ENCODE data around the gene ANXA6.

The ANXA6 gene

DNA sequence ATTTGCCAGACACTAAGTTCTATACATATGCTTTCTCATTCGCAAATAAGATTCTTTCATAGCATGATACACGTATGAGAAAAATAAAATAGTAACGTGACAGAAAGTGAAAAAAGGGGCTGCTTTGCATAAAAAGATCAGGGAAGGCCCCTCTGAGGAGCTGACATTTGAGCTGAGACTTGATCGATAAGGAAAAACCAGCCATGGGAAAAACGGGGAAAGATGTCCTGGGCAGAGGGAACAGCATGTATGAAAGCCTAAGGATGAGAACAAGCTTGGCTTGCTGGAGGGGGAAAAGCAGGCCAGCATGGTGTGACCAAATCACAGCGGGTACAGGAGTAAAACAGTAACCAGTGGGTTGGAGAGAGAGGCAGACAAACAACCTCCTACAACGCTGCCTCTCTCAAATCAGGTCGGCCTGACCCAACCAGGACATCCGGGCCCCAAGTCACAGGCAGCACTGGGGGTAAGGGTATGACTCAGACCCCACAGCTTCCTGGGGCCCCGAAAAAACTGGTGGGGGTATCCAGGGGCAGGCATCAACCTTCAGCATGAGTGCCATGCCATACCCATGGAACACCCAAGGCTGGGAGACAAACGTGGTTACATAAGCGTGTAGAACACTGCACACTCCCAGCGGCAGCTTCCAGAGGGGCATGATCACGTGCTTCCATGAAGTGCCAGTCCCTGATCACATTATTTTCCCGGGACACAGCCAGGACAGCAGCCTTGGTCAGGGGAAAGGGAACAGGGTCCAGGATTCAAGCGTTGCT, 78.9 kb downstream of the ANXA6 start:
- no peak for DNase-seq

DNA sequence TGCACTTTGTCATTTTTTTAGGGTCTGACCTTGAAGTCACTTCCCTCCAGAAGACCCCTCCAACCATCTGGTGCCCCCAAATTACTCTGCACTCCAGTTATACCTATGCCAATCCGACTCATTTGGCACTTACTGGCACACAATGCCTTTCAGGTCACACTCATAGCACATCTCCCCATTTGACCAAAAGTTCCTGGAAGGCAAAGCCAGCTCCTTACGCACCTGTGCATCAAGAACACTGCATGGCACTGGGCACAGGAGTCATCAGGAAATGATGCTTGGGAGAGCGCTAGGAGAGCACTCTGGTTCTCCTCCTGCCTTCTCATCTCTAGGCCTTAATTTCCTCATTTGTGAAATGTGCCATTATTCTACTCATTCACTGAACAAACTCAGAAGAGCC, 79.6 kb downstream of the ANXA6 start:
- no peak for DNase-seq

DNA sequence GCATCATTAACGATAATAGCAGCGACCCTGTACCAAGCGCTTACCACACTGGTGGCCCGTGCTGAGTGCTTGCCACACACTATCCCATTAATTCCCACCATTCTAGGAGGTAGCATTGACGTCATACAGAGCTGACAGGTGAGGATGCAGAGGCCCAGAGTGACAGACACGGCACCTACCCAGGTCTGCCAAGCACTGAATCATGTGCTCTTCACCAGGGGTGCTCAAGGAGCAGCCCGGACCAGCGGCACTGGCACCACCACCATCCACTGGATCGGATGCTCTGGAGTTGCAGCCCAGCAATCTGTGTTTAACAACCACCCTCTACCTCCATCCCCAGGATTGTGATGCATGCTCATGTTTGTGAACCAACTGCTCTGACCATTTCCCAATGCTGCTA, 80.2 kb downstream of the ANXA6 start:
- no peak for DNase-seq

DNA sequence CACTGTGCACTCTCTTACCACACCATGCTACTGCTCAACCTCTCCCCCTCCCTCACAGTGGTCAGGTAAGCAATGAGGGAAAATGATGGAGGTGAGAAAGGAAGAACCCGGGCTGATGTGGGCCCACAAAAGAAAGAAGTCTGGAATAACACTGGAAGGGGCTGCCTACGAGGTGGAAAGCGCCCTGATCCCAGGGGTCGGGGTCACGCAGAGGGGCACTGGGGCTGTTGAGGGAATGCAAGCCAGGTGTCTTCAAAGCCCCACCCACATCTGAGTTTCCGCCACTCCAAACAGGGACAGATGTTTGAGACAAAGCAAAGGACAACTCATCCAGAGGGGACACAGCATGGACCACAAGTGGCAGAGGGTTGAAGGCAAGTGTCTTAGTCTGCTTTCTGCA, 81.0 kb downstream of the ANXA6 start:
- DNase-seq, result no peak

DNA sequence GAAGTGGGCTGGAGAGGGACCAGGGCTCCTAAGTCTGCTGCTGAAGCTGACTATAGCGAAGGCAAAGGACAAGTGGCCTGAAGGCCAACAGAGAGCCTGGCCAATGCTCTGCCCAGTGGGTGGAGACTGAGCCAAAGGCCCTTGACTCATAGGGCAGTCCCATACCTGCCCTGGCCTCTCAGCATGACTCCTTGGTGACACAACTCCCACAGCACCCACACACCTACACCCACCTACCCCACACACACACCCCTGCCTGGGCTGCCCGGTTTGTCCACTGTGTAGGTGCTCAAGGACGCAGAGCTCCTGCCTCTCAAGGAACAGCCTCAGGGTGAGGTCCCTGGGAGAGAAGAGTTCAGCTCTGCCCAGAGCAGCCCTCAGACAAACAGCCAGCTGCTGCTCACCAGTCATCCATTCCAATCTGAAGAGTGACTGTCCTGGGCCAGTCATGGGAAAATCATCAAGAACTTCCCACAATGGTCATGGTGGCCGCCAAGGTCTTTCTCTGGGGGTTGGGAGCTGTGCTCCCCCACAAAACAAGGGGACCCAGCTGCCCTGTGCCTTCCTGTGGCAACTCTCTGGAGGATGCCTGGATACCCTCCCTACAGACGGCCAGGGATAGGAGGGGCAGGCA, 81.8 kb downstream of the ANXA6 start:
- DNase-seq, result no peak

DNA sequence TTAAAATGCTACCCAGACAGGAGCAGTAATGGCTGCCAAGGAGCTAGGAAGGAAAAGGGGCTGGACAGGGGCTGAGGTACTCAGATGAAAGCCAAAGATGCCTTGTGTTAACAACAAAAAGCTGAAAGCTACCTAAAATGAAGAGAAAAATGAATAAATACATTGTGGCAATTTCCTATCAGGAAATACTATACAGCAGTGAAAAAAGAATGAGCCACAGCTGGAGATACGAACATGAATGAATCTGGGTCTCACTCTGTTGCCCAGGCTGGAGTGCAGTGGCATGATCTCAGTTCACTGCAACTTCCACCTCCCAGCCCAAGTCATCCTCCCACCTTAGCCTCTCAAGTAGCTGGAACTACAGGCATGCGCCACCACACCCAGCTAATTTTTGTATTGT, 83.0 kb downstream of the ANXA6 start:
- DNase-seq, result no peak

DNA sequence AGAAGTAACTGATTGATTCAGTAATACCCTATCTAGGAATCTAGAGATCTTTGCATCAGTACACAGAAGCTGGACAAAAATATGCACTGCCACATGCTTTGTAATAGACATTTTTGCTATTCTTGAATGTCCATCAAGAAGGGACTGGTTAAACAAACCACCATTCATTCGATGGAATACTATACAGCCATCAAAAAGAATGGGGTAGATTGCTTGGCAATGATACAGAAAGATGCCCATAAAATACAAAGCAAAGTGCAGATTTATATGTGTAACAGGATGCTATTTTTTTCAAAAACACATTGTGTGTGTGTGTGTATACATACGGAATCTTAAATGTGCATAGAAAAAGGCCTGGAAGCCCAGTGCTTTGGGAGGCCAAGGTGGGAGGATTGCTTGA, 84.3 kb downstream of the ANXA6 start:
- no peak for DNase-seq

DNA sequence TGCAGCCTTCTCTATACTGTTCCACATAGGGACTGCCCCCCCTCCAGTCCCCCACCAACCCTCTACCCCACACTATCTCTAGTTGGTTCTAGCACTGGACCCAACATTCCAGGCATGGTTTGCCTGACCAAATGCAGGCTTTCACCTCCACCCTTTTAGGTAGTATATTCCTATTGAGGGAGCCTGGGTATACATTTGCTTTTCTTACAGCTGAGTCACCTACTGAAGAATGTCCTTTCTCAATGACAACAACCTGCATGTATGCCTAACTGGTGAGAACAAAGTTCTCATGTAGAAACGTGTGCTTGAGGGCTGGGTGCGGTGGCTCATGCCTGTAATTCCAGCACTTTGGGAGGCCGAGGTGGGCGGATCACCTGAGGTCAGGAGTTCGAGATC, 85.0 kb downstream of the ANXA6 start:
- DNase-seq, result no peak

DNA sequence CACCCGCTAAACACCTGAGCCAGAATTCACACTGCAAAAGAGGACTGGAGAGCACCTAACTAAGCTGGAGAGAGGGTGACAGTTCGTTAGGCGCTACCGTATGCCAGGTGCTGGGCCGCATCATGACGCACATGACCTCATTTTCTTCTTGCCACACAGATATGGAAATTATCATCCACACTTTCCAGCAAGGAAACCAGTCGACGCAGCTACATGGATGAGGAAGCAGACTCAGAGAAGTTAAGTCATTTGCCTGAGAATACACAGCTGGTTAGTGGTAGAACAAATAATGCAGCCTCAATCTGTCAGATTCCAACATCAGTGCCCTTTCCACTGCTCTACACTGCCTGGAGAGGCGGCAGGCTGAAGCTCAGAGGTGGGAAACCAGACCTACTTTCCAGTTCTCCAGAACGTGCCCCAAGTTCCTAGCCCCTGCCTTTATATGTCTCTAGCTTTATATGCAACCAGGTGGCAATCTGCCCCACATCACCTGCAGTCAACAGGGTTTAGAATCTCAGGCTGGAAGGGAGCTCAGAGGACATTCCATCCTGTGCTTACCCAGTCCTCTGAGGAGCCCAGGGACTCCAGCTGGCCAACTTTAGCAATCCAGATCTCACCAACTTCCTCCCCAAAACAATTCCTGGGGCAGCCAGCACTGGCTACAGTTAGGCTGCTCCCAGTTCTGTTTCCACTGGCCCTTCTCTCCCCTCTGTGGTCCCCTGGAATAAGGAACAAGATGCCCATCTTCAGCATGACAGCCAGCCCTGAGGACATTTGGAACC, 85.5 kb downstream of the ANXA6 start:
- DNase-seq, result no peak

DNA sequence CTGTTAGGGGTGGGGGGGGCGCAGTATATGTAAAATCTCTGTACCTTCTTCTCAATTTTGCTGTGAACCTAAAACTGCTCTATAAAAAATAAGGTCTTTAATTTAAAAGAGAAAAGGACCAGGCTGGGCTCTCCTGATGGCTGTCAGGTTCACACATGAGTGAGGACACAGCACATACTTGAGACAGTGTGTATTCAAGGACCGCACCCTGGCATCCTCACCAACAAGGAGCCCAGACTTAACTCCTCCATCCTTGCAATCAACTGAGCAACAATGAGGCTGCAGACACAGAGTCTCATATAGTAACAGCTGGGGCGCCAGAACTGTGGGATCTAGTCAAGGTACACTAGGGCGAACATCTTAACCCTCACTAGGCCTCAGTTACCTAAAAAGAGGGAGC, 86.6 kb downstream of the ANXA6 start:
- no peak for DNase-seq

DNA sequence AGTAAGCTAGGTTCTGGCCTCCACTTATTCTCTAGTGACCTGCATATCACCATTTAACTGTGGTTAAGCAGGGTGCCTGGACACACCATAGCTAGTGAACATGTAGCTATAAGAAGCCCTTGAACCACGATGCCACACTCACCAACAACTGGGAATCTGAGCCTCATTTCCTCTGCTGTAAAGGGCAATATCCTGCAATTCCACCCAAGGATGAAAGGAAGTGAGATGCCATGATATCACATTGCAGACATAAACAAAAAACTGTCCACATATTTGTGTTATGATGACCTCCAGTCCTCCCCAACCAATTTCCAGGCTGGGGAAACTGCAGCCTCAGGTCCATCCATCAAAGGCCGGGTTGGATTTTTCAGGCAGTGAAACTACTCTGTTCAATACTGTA, 87.1 kb downstream of the ANXA6 start:
- no peak for DNase-seq

DNA sequence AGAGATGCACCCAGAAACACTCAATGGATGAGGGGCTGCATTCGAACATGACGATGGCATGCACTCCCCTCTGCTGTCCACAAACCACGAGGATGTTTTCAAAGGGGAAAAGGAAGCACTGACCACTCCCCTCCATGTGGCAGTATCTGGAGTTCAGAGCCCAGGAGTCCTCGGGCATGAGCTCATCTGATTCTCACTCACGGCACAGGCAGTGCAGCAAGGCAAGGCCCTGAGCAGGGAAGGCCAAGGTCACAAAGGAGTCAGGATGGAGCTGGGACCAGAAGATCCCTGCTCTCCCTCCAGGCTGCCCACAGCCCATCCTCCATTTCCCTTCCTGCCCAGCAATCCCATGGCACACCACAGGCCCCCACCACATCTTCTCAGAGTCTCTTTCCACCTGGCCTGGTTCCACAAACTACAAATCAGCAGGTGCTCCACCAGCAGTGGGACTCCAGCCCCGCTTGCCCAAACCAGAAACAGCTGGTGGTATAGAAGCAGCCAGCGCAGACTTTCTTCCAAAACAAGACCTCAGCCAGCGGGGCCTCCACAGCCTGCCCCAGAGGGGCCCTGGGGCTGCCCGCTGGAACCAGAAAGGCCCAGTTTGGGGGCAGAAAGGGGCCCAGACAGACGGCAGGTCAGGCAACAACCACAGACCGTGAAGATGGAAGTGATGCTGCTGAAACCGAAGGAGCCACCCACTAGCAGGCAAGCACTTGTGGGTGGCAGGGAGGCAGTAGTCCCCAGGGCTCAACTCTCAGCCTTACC, 89.0 kb downstream of the ANXA6 start:
- DNase-seq, result no peak

DNA sequence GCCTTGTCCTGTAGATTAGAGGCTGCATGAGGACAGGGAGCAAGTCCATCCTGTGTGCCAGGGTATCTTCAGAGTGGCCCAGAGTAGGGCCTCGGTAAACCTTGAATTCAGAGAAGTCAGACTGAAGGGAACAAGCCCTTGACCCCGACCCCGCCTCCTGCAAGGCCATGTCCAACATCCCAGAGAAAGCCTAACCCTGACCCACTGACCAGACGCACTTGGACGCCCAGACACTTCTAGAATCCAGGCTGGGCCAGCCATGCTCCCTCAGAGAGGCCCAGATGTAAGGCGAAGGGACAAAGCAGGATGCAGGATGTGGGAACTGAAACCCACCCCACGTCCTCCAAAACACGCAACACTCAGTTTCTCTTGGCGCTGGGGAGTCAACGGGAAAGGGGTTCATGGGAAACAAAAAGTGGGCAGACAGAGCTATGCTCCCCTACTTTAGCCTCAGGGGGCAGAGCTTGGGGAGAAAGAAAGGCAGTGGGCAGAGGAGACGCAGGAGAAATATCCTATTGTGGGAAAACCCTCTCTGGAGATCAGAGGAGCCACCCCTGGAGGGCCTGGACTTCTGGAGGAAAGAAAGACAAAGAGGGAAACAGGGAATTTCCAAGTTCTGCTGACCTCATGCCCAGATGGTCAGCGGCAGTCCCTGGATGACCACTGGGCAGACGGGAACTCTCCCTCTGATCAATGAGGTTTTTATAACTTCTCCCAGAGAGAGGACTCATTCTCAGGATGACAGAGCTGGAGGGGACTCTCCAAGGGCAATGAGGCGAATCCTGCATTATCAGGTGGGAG, 89.7 kb downstream of the ANXA6 start:
- no peak for DNase-seq

DNA sequence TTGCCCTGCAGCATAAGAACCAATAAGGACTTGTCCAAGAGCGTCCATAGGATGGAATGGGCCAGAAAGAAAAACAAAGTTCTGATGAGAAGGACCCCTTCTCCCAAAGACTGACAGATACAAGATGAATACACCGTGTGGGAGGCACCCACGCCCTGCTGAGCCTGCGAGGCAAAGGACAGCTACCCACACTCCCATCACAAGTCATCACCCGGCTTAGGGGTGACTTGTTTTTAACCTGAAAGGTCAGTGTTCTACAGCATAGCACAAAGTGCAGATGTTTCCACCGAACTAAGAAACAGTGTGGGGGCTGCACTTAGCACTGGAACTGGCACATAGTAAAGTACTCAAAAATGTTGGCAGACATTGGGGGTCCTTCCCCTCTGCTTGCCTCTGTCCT, 90.7 kb downstream of the ANXA6 start:
- no peak for DNase-seq

DNA sequence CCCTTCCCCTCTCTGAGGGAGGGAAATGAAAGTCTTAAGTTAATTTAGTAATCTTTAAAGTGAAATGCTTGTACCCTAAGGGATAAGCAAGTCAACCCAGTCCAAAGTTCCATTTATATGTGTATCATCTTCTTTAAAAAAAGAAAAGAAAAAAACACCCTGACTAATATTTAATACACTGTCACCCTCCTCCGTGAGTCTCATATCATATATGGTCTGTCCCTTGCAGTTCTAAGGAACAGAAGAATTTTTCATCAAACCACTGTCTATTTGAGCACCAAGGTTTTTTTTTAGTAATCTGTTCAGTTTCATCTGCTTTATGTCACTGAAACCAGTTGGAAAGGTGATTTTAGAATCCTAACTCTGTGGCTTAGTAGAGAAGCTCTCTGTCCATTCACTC, 92.0 kb downstream of the ANXA6 start:
- no peak for DNase-seq

DNA sequence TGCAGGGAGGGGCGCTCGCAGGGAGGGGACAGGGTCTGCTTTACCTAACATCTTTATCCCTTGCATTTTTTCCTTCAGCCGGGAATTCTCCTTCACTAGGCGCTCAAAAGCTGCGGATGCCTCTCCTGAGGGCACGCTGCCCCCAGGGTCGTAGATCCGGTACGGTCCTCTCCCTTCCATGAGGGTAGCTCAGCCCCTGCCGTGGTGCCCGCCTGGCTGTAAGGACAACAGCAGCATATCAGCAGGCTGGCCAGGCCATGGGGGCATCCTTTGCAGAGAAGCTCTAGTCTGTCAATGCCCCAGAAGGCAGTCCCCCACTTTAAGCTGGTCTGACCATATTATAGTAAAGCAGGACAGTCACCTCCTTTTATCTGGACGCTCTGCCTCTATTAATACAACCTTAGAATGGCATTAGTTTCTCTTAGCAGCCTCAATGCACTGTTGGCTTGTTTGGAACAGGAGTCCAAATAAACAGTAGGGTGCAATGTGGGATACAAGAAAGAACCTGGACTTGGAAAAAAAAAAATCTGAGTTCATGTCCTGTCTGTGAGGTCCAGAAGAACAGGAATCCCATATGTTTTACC, 92.6 kb downstream of the ANXA6 start:
- DNase-seq, result no peak

DNA sequence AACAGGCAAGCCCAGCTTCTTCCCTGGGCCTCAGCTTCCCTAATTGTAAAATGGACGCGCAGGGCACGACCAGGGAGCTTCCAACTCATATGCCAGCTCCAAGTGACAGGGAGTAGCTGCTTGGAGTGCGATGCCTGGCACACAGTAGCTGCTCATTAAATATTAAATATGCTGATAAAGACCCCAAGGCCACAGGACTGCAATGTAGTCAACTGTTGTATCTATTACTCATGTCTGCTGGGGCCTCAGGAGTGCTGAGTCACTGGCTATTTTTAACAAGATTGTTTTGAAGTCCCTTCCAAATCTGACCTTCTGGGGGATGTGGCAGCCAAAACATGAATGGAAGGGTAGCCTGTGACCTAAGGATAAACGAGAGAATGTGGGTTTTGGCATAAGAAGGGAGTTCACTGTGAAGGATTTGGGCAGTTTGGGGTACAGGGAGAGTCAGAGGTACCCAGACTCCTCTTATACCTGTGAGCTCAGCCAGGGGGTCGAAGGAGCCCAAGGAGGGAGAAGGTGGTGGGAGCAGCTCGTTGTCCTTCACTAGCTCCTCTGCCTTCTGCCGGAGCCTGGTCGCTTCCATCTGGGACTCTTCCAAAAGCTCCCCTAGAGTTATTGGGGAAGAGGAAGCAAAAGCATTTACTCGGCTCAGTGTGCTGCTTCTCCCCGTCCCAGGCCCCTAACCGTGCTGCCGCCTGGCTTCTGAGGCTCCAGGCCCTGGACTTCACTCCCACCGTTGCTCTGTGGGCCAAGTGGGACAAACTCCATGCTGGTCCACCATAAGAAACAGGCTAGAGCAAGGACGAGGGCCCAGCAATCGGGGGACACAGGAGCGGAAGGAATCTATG, 94.2 kb downstream of the ANXA6 start:
- DNase-seq, result no peak

DNA sequence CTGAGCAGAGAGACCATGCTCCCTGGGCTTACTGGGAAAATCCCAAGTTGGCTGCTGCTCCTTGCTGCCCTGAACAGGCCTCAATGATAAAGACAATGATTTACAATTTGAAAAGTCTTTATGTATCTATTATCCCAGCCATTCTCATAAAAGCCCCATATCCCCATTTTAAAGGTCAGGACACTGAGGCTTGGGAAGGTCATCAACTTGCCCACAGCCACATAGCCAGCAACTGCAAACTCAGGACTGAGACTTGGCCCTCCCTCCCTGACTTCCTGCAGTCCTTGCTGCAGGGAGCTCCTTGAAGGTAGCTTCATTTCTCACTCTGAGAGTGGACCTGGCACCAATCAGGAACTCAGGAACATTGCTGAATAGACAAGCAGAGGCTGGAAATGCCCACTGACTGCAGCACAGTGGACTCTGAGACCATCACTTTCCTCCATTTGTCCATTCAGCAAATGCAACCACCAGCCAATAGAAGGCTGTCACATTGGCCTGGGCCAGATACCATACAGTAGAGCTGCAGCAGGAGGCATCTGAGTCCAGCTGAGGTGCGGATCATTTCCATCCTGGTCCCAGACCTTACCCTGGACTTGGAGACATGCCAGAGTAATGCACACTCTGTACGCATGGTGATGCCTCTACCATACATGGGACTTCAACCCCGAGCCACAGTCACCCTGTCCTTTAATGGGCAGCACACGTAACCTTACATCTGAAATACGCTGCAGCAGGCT, 95.0 kb downstream of the ANXA6 start:
- no peak for DNase-seq

DNA sequence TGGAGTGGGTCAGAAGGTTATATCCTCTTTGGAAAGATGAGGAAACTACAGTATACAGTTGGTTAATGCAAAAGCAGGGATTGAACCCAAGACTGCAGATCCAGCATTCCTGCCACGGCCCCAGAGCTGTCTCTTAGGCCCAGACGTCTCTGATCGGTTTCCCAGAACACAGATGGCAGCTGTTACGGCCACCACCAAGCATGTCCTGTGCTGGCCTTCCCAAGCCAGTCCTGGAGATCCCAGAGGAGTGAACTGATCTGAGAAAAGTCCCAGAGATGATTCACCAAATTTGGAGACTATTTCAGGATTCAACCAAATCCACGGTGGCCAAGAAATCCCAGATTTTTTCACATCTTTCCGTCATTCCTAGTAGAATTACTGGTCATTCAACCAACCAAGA, 96.8 kb downstream of the ANXA6 start:
- DNase-seq, result no peak

DNA sequence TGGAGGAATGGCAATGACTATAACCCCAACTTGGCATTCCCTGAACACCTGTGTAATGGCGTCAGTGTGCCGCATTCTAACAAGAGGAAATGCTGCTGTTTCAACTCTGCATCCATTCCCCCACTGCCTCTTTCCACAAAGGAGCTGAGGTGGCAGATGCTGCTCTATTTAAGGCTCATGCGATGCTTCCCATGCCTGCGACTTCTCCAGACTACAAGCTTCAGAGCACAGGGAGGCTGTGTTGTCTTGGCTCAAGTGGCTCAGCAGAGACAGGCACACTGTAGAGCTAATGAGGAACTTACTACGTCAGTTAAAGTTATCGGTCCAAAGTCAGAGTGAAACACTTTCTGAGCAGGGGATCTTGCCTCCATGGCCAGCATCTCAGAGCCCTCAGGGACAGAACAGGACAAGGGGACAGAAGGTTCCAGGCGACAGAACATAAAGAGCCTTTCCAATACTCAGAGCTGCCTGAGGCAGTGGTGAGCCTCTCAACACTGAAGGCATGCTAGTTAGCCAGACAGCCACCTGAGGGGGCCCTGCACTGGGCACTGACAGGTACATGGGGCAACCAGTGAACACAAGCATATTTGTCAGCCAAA, 98.6 kb downstream of the ANXA6 start:
- DNase-seq, result no peak
